GM10248 (cell line): ENCODE data around the gene GPHN.

Experiments used
- CTCF ChIA-PET: fragments of 300-600 bp; sonication (Branson Sonifier 250); formaldehyde crosslinking; extraction: SDS; loops from one replicate; lab custom pipeline; 2021; ENCODE audit warnings: antibody characterized with exemption; lab: Yijun Ruan, JAX
- POLR2A ChIA-PET: fragments of 350-650 bp; sonication (Branson Sonifier 250); formaldehyde crosslinking; extraction: SDS; loops from one replicate; lab custom pipeline; 2020; ENCODE audit warnings: antibody characterized with exemption; lab: Yijun Ruan, JAX
- DNase-seq: peaks from one replicate; pipeline ENCODE4 v3.0.0; 2012; ENCODE audit errors: extremely low spot score
- CTCF ChIP-seq: IDR thresholded peaks from 2 replicates; pipeline ENCODE4 v1.5.1; 2012; ENCODE audit warnings: mild to moderate bottlenecking, low read depth; ENCODE audit errors: extremely low read depth, missing control alignments, control extremely low read depth

The GPHN gene

DNA sequence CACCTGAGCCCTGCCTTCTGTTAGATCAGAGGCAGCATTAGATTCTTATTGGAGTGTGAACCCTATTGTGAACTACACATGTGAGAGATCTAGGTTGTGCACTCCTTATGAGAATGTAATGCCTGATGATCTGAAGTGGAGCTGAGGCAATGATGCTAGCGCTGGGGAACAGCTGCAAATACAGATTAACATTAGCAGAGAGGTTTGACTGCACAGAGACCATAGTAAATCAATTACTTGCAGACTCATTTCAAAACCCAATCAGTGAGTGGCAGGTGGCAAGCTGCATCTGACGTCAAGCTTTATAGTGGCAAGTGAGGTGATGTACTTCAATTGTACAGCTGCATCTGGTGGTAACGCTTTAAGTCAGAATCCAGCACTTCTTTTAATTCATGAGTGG, 141.6 kb downstream of the GPHN start:
- peak; percentile 17 for DNase-seq
- CTCF ChIA-PET, result interaction anchor here (0.7 to 1.9 kb wide), 9 partner anchors 8 to 154 kb away, joined by 3 to 7 read pairs (median 4); partner anchors contain the start of gene GPHN
- no peak for TF ChIP-seq CTCF
- POLR2A ChIA-PET, result interaction anchor here (1.1 kb wide), 2 partner anchors 25 to 139 kb away, joined by 4 read pairs; no protein-coding TSS in a partner anchor

DNA sequence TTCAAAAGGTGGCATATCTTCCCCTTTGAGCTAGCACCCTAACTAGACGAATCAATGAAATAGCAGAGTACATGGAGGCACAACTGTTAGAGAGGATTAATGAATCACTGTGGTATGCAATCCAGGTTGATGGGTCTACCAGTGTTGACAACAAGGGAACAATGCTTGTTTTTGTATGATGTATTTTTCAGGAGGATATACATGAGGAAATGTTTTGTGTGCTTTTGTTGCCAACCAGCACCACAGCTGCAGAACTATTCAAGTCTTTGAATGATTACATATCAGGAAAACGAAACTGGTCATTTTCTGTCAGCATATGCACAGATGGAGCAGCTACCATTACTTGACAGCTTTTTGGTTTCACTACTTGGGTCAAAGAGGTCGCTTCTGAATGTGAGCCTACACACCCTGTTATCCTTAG, 142.6 kb downstream of the GPHN start:
- ChIA-PET POLR2A (interaction anchor here (0.7 kb wide), 1 partner anchor 143 kb away, joined by 4 read pairs; the partner anchor contains the start of gene GPHN), CTCF (interaction anchor here (0.7 to 1.9 kb wide), 5 partner anchors 9 to 155 kb away, joined by 3 to 7 read pairs (median 4); partner anchors contain the start of gene GPHN)
- DNase-seq, result no peak
- no peak for TF ChIP-seq CTCF

GRCh38 chr14:66651536-66652220, 143.7 kb downstream of the GPHN start:
- no peak for TF ChIP-seq CTCF
- CTCF ChIA-PET, result no interaction called here
- DNase-seq, result no peak
- POLR2A ChIA-PET, result no interaction called here

DNA sequence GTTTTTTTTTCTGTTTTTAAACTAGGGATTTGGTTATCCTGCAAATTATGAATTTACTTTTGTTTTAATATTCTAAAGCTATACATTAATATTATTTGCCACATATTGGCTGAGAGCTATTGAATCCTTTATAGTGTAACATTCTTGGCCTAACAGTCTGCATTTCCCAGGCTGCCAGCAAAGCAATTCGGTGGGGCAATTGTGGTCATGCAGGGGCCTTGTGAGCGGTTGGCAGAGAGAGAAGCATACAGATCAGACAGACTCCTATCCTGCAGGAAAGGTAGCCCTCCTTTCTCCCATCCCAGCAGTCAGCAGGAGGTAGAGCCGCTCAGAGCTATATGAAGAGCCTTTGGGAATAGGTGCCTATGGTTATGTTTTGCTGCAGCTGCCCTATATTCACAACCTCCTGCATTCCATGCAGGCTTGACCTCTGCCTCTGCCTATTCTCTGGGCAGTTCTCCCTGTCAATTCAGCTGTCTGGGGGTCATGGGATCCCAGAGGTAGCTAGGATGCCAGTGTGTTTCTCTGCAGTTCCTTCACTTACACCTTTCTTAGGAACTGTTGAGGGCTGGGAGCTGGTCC, 144.7 kb downstream of the GPHN start:
- TF ChIP-seq CTCF, result no peak
- POLR2A ChIA-PET, result no interaction called here
- CTCF ChIA-PET, result no interaction called here
- DNase-seq, result no peak

GRCh38 chr14:66657780-66658179, 149.8 kb downstream of the GPHN start:
- ChIA-PET POLR2A (no interaction called here), CTCF (no interaction called here)
- no peak for DNase-seq
- TF ChIP-seq CTCF, result no peak

DNA sequence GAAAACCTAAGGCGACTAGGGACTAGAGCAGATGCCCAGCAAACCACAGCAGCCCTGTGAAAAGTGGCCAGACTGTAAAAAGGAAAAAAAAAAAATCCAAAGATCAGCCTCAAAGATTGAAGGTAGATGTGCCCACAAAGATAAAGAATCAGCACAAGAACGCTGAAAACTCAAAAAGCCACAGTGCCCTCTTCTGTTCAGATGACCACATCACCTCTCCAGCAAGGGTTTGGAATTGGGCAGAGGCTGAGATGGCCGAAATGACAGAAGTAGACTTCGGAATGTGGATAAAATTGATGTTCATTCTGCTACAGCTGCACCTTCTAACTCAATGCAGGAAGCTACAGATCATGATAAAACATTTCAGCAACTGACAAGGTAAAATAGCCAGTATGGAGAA, 154.4 kb downstream of the GPHN start:
- TF ChIP-seq CTCF, result no peak
- CTCF ChIA-PET, result interaction anchor here (1.3 to 1.4 kb wide), 2 partner anchors 38 to 59 kb away, joined by 3 to 4 read pairs; no protein-coding TSS in a partner anchor
- POLR2A ChIA-PET, result no interaction called here

More for the DNA sequence above, 154.4 kb downstream of the GPHN start:
- DNase-seq, result no peak
